ENCODE measurements around the gene COPS4.
A peak's percentile ranks its signal among the peaks of the same experiment; 100 is the strongest.

The COPS4 gene

GRCh38 chr4:83009529-83009928, 25.5 kb upstream of the COPS4 start:
- TF ChIP-seq CTCF (conservative IDR thresholded peaks at IDR 0.05; ENCODE audit: low read depth, low read length): no peak
- peak; percentile 28 for DNase-seq (ENCODE audit: low read depth)
- H3K4me3 ChIP-seq (ENCODE audit: low read depth, low read length): peak overlapping the region; percentile 86

- DNase-seq (ENCODE audit: low read depth): peak; percentile 53
- no peak for TF ChIP-seq CTCF (conservative IDR thresholded peaks at IDR 0.05; ENCODE audit: low read depth, low read length)
Measured at GRCh38 chr4:83010111-83010521, 24.9 kb upstream of the COPS4 start.

GRCh38 chr4:83010522-83011318, 24.3 kb upstream of the COPS4 start, which contains the start of gene LIN54:
TSS of gene LIN54 (minus strand) at chr4:83010823. CDS start at chr4:82984844, 25,979 bp downstream.
- H3K4me3 ChIP-seq (ENCODE audit: low read depth, low read length): peak within 1 kb of the TSS; percentile 86
- no peak for TF ChIP-seq CTCF (conservative IDR thresholded peaks at IDR 0.05; ENCODE audit: low read depth, low read length)
- peak; percentile 73 for DNase-seq (ENCODE audit: low read depth)

More at GRCh38 chr4:83010111-83010521, 24.9 kb upstream of the COPS4 start:
- H3K4me3 ChIP-seq (ENCODE audit: low read depth, low read length): peak overlapping the region; percentile 86

GRCh38 chr4:83011689-83012199, 23.2 kb upstream of the COPS4 start:
- peak; percentile 31 for DNase-seq (ENCODE audit: low read depth)
- no peak for TF ChIP-seq CTCF (conservative IDR thresholded peaks at IDR 0.05; ENCODE audit: low read depth, low read length)

GRCh38 chr4:83012200-83012686, 22.7 kb upstream of the COPS4 start:
- H3K4me3 ChIP-seq (ENCODE audit: low read depth, low read length): peak overlapping the region; percentile 77
- no peak for TF ChIP-seq CTCF (conservative IDR thresholded peaks at IDR 0.05; ENCODE audit: low read depth, low read length)
- DNase-seq (ENCODE audit: low read depth): no peak

More at GRCh38 chr4:83011689-83012199, 23.2 kb upstream of the COPS4 start:
- peak overlapping the region; percentile 77 for H3K4me3 ChIP-seq (ENCODE audit: low read depth, low read length)

GRCh38 chr4:83012687-83013419, 22.1 kb upstream of the COPS4 start:
- peak; percentile 99 for DNase-seq (ENCODE audit: low read depth)
- TF ChIP-seq CTCF (conservative IDR thresholded peaks at IDR 0.05; ENCODE audit: low read depth, low read length): peak; percentile 39
- H3K4me3 ChIP-seq (ENCODE audit: low read depth, low read length): peak overlapping the region; percentile 77

Data from choroid plexus epithelial cell (primary cell).